OCI-LY1 (cell line): ENCODE results near the gene TOR2A.

Source experiments
- CTCF ChIP-seq: fragments of 200-600 bp; sonication (generic), shearing (Covaris generic); IDR thresholded peaks from 2 replicates; pipeline ENCODE4 v1.5.1; 2017; ENCODE audit warnings: mild to moderate bottlenecking, antibody characterized with exemption, low read length, moderate library complexity, mixed read lengths
- EZH2 ChIP-seq: fragments of 200-600 bp; sonication (generic), shearing (Covaris generic); IDR thresholded peaks from 2 replicates; pipeline ENCODE4 v1.8.0; 2017; ENCODE audit warnings: borderline replicate concordance, mixed run types, mild to moderate bottlenecking, antibody characterized with exemption, low read length, moderate library complexity, mixed read lengths

- TF ChIP-seq CTCF, result no peak
- no peak for TF ChIP-seq EZH2
These were observed 3.6 kb upstream of the TOR2A start for GRCh38 chr9:127738666-127739065.
